DOHH2 (cell line): ENCODE results near the gene SLC35B4.

Experiments
- H3F3A ChIP-seq: fragments of 200-600 bp; sonication (generic), shearing (Covaris generic); 2 replicates; pipeline ENCODE4 v1.6.0; 2016; ENCODE audit warnings: antibody characterized with exemption, mild to moderate bottlenecking; ENCODE audit not compliant: control insufficient read depth, insufficient read depth
- H3K27ac ChIP-seq: fragments of 200-600 bp; sonication (generic); 2 replicates; pipeline ENCODE4 v1.5.1; 2014; ENCODE audit warnings: low read depth, mild to moderate bottlenecking, low read length, moderate library complexity
- H3K27me3 ChIP-seq: fragments of 200-600 bp; sonication (generic); 2 replicates; pipeline ENCODE4 v1.6.1; 2014; ENCODE audit warnings: mild to moderate bottlenecking, low read length, mixed read lengths; ENCODE audit not compliant: control insufficient read depth
- H3K36me3 ChIP-seq: fragments of 200-600 bp; sonication (generic); 2 replicates; pipeline ENCODE4 v1.6.1; 2014; ENCODE audit warnings: mild to moderate bottlenecking, low read length, moderate library complexity, mixed read lengths; ENCODE audit not compliant: control insufficient read depth
- H3K4me1 ChIP-seq: fragments of 200-600 bp; sonication (generic); 2 replicates; pipeline ENCODE4 v1.6.1; 2014; ENCODE audit warnings: mild to moderate bottlenecking, low read length, mixed read lengths; ENCODE audit not compliant: control insufficient read depth
- H3K4me2 ChIP-seq: fragments of 200-600 bp; sonication (generic); 2 replicates; pipeline ENCODE4 v1.6.0; 2014; ENCODE audit warnings: mild to moderate bottlenecking, low read length, moderate library complexity
- H3K4me3 ChIP-seq: fragments of 200-600 bp; sonication (generic); 2 replicates; pipeline ENCODE4 v1.5.1; 2014; ENCODE audit warnings: mild to moderate bottlenecking, low read length, mixed read lengths
- H3K79me2 ChIP-seq: fragments of 200-600 bp; sonication (generic); 2 replicates; pipeline ENCODE4 v1.6.1; 2014; ENCODE audit warnings: mild to moderate bottlenecking, low read length, mixed read lengths; ENCODE audit not compliant: control insufficient read depth
- H3K9me2 ChIP-seq: fragments of 200-600 bp; sonication (generic); replicated peaks from 2 replicates; pipeline ENCODE4 v1.6.1; 2014; ENCODE audit warnings: mild to moderate bottlenecking, low read length, mixed read lengths; ENCODE audit not compliant: control insufficient read depth
- H3K9me3 ChIP-seq: fragments of 200-600 bp; sonication (generic); 2 replicates; pipeline ENCODE4 v1.6.1; 2014; ENCODE audit warnings: antibody characterized with exemption, low read length, mixed read lengths; ENCODE audit not compliant: control insufficient read depth, insufficient read depth
- H4K20me1 ChIP-seq: fragments of 200-600 bp; sonication (generic); 2 replicates; pipeline ENCODE4 v1.6.0; 2014; ENCODE audit warnings: low read depth, mild to moderate bottlenecking, antibody characterized with exemption, low read length, moderate library complexity; ENCODE audit not compliant: control insufficient read depth, insufficient read depth
- CTCF ChIP-seq: fragments of 200-600 bp; sonication (generic); IDR thresholded peaks from one replicate; pipeline ENCODE4 v1.5.1; 2014; ENCODE audit warnings: antibody characterized with exemption, mild to moderate bottlenecking, low read depth, low read length; ENCODE audit not compliant: poor library complexity, severe bottlenecking
- EZH2phosphoT487 ChIP-seq: fragments of 200-600 bp; sonication (generic); IDR thresholded peaks from 2 replicates; pipeline ENCODE4 v1.6.1; 2017; ENCODE audit warnings: borderline replicate concordance, mild to moderate bottlenecking, antibody characterized with exemption, low read length, moderate library complexity, mixed read lengths

The SLC35B4 gene, protein sequence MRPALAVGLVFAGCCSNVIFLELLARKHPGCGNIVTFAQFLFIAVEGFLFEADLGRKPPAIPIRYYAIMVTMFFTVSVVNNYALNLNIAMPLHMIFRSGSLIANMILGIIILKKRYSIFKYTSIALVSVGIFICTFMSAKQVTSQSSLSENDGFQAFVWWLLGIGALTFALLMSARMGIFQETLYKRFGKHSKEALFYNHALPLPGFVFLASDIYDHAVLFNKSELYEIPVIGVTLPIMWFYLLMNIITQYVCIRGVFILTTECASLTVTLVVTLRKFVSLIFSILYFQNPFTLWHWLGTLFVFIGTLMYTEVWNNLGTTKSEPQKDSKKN

GRCh38 chr7:134316539-134317344, at the start of gene SLC35B4:
Gene SLC35B4 (minus strand): TSS chr7:134316930. CDS start chr7:134316751, 179 bp downstream.
- Histone ChIP-seq H3K79me2 (peaks cover 39% of the 10 kb centered on the region), H3K9me3 (no peaks in the 10 kb centered on the region), H3K9me2 (no peaks in the 10 kb centered on the region; the same call in 1 of the 2 replicates), H3K4me2 (peak within 1 kb of the TSS; percentile 85), H3F3A (no peaks in the 10 kb centered on the region), H3K36me3 (peaks cover 7% of the 10 kb centered on the region), H3K4me3 (peak within 1 kb of the TSS; percentile 83), H3K4me1 (peaks cover 19% of the 10 kb centered on the region), H3K27ac (no peak within 1 kb of the TSS), H3K27me3 (no peaks in the 10 kb centered on the region), H4K20me1 (no peaks in the 10 kb centered on the region)
- TF ChIP-seq CTCF: peak; percentile 19
- TF ChIP-seq EZH2phosphoT487: no peak

DNA sequence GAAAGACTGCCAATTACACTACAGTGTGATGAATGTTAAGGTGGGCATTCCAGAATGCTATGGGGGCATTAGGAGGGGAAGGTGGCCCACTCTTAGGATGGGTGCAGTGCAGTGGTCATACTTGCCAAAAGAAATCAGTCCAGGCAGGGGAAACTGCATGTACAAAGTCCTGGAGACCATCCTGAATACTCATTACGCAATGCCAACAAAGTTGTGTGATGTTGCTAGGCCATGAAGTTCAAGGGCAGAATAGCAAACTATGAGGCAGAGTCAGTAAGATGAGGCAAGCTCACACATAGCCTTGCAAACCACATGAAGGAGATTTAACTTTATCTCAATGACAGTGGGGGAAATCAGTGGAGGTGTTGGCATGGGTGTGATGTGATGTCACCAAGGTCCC, 49.8 kb upstream of the SLC35B4 start:
- Histone ChIP-seq H3K4me2 (no peak overlapping the region), H3F3A (no peaks in the 10 kb centered on the region), H3K4me1 (no peaks in the 10 kb centered on the region), H3K27me3 (peaks cover 10% of the 10 kb centered on the region; the same call in 1 of the 2 replicates), H4K20me1 (no peaks in the 10 kb centered on the region), H3K36me3 (no peaks in the 10 kb centered on the region), H3K4me3 (no peak overlapping the region), H3K9me3 (no peaks in the 10 kb centered on the region), H3K9me2 (no peaks in the 10 kb centered on the region), H3K27ac (no peak overlapping the region), H3K79me2 (no peaks in the 10 kb centered on the region)
- TF ChIP-seq CTCF (no peak), EZH2phosphoT487 (no peak)

DNA sequence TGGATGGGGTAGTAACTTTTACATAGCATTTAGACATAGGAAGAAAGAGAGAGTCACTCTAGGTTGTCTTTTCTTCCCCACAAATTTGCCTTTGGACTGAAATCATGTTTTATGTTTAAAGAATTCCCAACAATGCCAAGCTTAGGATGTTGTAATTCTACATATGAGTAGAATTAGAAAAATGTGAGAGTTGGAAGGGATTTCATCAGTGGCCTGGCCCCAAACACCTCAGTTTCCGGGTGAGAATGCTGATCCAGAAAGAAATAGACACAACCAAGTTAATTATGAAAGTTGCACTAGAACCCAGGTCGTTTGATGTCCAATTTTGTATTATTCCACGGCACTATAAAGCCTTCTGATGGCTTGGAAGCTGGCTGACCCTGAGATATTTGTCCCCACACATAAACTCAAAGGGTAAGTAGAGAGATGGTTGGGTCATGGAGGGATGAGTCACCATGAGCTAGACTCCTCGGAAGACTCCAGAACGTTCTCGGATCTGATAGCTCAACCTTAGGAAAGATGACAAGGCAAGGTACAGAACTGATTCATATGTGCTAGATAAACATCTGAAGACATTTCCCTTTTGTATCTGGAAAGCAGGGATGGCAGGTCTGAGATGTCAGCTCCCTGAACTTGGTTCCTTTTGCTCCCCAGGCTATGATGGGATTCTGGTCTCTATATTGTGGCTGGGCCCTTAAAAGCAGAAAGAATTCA, 48.8 kb upstream of the SLC35B4 start:
- Histone ChIP-seq H3K27ac (no peak overlapping the region), H3K27me3 (peaks cover 10% of the 10 kb centered on the region; the same call in 1 of the 2 replicates), H3K4me2 (no peak overlapping the region), H3K4me3 (no peak overlapping the region), H3F3A (no peaks in the 10 kb centered on the region), H3K9me2 (no peaks in the 10 kb centered on the region), H3K4me1 (no peaks in the 10 kb centered on the region), H4K20me1 (no peaks in the 10 kb centered on the region), H3K9me3 (no peaks in the 10 kb centered on the region), H3K79me2 (no peaks in the 10 kb centered on the region), H3K36me3 (no peaks in the 10 kb centered on the region)
- no peak for TF ChIP-seq CTCF
- TF ChIP-seq EZH2phosphoT487: no peak
